ENCODE measurements around the gene PRPF8. TPM values are rescaled to one million over a fixed set of nuclear protein-coding genes. Genes with fewer than 3 reads are reported as not detected.

The PRPF8 gene
- total RNA-seq, 1 experiment from 2014 or later = 65.7 TPM

Other genes with a start within 250 kb of the PRPF8 start
- gene CRK, start 228.6 kb downstream of the PRPF8 start, total RNA-seq (2014; rRNA removed; shearing (Covaris generic)) = 62.6 and 67.6 TPM in 2 replicates
- gene MYO1C, start 192.2 kb downstream of the PRPF8 start, total RNA-seq (2014; rRNA removed; shearing (Covaris generic)) = 58.2 and 62.9 TPM in 2 replicates
- gene INPP5K, start 168.3 kb downstream of the PRPF8 start, total RNA-seq (2014; rRNA removed; shearing (Covaris generic)) = 20.9 and 22.1 TPM in 2 replicates
- 11.4 and 13.6 TPM in 2 replicates for gene PITPNA, start 122.1 kb downstream of the PRPF8 start, total RNA-seq (2014; rRNA removed; shearing (Covaris generic))
- gene SLC43A2, start 56.0 kb downstream of the PRPF8 start, total RNA-seq (2014; rRNA removed; shearing (Covaris generic)) = 2.2 and 2.5 TPM in 2 replicates
- gene SCARF1, start 39.1 kb downstream of the PRPF8 start, total RNA-seq (2014; rRNA removed; shearing (Covaris generic)) = 0.12 and 0.20 TPM in 2 replicates
- 8.8 and 9.1 TPM in 2 replicates for gene RILP, start 35.0 kb downstream of the PRPF8 start, total RNA-seq (2014; rRNA removed; shearing (Covaris generic))
- 0.39 and 0.48 TPM in 2 replicates for gene TLCD2, start 25.5 kb upstream of the PRPF8 start, total RNA-seq (2014; rRNA removed; shearing (Covaris generic))
- gene WDR81, start 39.8 kb upstream of the PRPF8 start, total RNA-seq (2014; rRNA removed; shearing (Covaris generic)) = 5.3 and 8.2 TPM in 2 replicates
- gene SERPINF2, start 58.0 kb upstream of the PRPF8 start, total RNA-seq (2014; rRNA removed; shearing (Covaris generic)) = under 0.01 and 0.24 TPM in 2 replicates
- 127 and 150 TPM in 2 replicates for gene SERPINF1, start 77.2 kb upstream of the PRPF8 start, total RNA-seq (2014; rRNA removed; shearing (Covaris generic))
- 5.6 and 6.2 TPM in 2 replicates for gene SMYD4, start 145.0 kb upstream of the PRPF8 start, total RNA-seq (2014; rRNA removed; shearing (Covaris generic))
- gene RPA1, start 145.1 kb upstream of the PRPF8 start, total RNA-seq (2014; rRNA removed; shearing (Covaris generic)) = 21.6 and 23.6 TPM in 2 replicates